ENCODE data around the gene PCDHGC4.

PCDHGC4 gene

GRCh38 chr5:141478321-141478945 is 6.4 kb upstream of the PCDHGC4 start:
- CTCF ChIA-PET = interaction anchor here (0.6 to 2.1 kb wide), 18 partner anchors 8 to 1226 kb away, joined by 3 to 9 read pairs (median 4); partner anchors contain the start of gene PCDHGC5
- no peak for TF ChIP-seq CTCF (conservative IDR thresholded peaks at IDR 0.05; ENCODE audit: low read depth)

GRCh38 chr5:141479776-141480175 is 5.1 kb upstream of the PCDHGC4 start:
- ChIA-PET CTCF (interaction anchor here (1.9 kb wide), 1 partner anchor 45 kb away, joined by 7 read pairs; no protein-coding TSS in a partner anchor), POLR2A (ENCODE audit: low non-redundant PET) (no interaction called here)
- DNase-seq (ENCODE audit: low spot score) = no peak
- TF ChIP-seq CTCF (conservative IDR thresholded peaks at IDR 0.05; ENCODE audit: low read depth) = no peak
- H3K27ac ChIP-seq = no peak overlapping the region

More at GRCh38 chr5:141478321-141478945, 6.4 kb upstream of the PCDHGC4 start:
- DNase-seq (ENCODE audit: low spot score) = peak; percentile 60
- no peak overlapping the region for H3K27ac ChIP-seq
- POLR2A ChIA-PET (ENCODE audit: low non-redundant PET) = interaction anchor here (0.9 kb wide), 1 partner anchor 11 kb away, joined by 5 read pairs; the partner anchor contains the start of gene PCDHGC5

GRCh38 chr5:141483902-141484301 is 928 bp upstream of the PCDHGC4 start:
- CTCF ChIA-PET = interaction anchor here (1.7 kb wide), 1 partner anchor 30 kb away, joined by 5 read pairs; no protein-coding TSS in a partner anchor
- TF ChIP-seq CTCF (conservative IDR thresholded peaks at IDR 0.05; ENCODE audit: low read depth) = no peak
- DNase-seq (ENCODE audit: low spot score) = no peak
- H3K27ac ChIP-seq = no peak overlapping the region
- POLR2A ChIA-PET (ENCODE audit: low non-redundant PET) = interaction anchor here (0.6 to 1.0 kb wide), 2 partner anchors 37 to 643 kb away, joined by 3 to 4 read pairs; no protein-coding TSS in a partner anchor

GRCh38 chr5:141484310-141484640 is 555 bp upstream of the PCDHGC4 start:
- CTCF ChIA-PET = interaction anchor here (1.7 kb wide), 1 partner anchor 29 kb away, joined by 5 read pairs; no protein-coding TSS in a partner anchor
- no peak for TF ChIP-seq CTCF (conservative IDR thresholded peaks at IDR 0.05; ENCODE audit: low read depth)
- DNase-seq (ENCODE audit: low spot score) = no peak
- H3K27ac ChIP-seq = no peak overlapping the region
- POLR2A ChIA-PET (ENCODE audit: low non-redundant PET) = interaction anchor here (1.0 kb wide), 1 partner anchor 37 kb away, joined by 3 read pairs; no protein-coding TSS in a partner anchor

GRCh38 chr5:141485321-141486055 is 658 bp downstream of the PCDHGC4 start:
- CTCF ChIA-PET = interaction anchor here (0.5 to 1.8 kb wide), 5 partner anchors 7 to 147 kb away, joined by 3 to 6 read pairs (median 3); partner anchors contain the start of gene PCDHGA2
- POLR2A ChIA-PET (ENCODE audit: low non-redundant PET) = no interaction called here
- DNase-seq (ENCODE audit: low spot score) = no peak

More at GRCh38 chr5:141485321-141486055, 658 bp downstream of the PCDHGC4 start:
- no peak overlapping the region for H3K27ac ChIP-seq
- TF ChIP-seq CTCF (conservative IDR thresholded peaks at IDR 0.05; ENCODE audit: low read depth) = no peak
